Measurements from ENCODE around the gene PACSIN1.

Gene PACSIN1

DNA sequence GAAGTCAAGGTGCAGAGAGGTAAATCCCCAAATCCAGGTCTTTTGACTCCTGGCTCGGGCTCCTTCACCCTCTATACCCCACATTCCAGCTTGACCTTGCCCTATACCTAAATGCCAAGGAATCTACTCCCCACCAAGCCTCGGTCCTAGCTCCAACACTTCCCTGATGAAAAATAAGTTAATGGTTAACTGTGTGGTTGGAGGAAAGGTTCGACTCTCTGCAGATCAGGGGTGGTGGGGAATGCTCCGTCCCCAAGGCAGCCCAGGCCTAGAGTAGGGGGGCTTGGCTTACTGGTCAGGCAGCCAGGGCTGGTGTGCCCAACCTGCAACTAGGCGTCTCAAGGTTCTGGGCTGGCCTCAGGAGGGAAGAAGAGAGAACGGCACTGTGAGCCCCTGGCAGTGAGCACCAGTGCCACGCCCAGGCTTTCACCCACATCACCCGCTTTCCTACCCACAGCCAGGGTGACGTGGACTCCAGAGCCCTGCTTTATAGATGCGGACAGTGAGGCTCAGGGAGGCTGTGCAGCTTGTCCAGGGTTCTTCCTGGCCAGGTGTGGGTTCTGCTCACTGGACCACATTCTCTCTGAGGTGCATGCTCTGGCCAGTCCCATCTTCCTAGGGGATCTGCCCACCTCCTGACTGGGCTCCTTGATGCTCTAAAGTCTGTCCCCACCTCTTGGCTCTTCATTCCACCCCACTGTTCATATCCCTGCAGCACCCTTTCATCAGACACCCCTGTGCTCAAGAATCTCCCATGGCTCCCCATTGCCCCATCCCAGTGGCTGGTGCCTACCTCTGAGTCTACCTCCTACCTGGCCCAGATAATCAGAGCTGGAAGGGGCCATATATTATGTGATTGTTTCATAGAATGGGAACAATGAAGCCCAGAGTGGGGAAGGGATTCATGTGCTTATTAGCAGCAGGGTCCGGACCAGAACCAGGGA lies 82.1 kb downstream of the PACSIN1 start:
- FAIRE-seq: no peak

DNA sequence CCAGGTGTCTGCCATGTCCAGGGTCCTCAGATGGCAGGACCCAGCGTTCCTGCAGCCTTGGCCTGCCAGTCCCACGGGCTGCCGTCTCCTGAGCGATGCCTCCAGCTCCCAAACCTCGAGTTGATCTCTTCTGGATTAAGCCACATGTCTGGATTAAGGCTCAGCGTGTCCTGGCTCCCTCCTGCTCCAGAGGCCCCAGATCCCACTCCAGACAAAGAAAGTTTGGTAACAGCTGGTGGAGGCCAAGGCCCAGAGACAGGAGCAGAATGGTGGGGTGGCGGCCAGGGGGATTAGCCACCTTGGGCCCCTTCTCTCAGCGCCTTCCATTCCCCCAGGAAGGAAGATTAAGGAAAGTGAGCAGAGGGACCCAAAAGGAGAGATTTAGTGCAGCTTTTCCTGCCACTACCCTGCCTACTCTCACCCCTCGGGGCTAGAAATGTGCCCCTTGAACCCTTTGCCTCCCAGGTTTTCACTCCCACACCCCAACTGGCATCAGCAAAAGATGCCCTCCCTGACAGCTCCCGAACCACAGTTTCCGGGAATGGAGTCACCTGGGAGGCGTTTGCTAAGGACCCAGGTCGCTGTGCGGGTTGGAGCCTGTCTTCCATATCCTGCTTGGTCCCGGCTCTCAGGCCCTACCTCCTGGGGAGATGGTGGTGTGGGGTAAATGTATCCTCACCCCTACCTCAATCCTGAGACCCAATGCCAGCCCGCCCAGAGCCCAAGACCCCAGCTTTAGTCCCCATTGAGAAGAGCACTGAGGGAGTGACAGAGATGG lies 83.3 kb downstream of the PACSIN1 start:
- no peak for FAIRE-seq

DNA sequence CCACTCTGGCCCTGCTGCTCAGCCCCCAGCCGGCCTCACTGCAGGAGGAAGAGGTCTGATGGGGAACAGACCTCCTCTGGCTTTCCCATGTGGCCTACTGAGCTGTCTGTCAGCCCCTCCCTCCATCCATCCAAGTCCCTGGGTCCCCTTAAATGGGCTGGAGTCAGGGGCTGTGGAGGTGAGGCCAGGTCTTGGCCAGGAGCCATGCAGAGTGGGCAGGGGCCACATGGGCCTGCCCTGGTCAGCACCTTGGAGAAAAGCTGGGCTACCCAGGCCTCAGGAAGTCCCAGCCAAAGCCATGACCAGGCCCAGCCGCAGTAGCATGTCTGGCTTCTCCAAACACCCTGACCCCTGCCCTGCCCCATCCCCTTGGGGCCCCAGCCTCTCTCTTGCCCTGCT lies 83.9 kb downstream of the PACSIN1 start:
- no peak for FAIRE-seq

DNA sequence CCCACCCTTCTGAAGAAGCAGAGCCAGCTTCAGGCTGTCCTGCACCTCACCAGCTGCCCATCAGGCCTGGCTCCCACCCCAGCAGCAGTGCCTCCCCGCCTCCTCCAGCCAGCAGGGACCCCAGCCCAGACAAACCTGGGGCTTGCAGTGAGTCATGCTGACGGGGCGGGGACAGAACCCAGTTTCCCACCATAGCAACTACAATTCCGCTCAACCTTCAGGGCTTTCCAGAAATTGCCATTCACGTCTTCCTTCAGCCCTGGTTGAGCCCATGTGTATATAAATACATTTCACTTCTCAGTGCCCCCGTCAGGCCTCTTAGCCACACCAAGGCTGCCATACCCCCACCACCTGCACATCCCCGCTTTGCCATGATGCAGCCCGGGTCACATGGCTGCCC lies 85.8 kb downstream of the PACSIN1 start:
- no peak for FAIRE-seq

DNA sequence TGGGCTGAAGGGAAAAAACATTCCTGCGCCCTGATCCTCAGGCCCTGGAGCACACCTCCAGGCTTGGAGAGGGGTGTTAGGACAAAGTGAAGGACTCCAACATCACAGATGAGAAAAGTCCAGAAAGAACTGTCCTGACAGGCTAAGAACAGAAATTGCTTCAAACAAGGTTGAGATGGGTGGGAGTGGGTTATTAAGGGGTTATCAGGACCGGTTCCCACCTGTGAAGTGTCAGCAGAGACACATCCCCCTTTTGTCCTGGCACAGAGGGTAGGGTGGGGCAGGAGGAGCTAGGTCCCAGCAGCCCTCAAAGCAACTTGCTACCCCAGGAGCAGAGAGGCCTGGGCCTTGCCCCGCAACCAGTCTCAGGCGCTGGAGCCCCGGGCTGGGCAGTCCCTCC lies 86.7 kb downstream of the PACSIN1 start:
- FAIRE-seq: no peak

DNA sequence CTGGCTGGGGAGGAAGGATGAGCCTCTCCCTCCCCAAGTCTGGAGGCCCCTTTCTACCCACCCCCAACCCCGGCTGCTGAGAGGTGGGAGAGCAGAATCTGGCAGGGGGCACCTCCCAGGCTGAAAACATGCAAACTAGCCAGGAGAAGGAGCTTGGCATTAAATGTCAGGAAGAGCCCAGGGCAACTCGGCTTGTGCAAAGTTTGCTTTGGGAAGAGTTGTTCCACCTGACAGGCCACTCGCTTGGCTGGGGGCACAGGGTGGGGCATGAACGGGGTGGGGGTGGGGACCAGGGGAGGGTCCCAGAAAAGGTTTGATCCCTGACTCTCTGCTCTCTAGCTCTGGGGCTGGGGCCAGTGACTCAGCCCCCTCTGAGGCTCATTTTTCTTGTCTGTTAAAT lies 87.3 kb downstream of the PACSIN1 start:
- FAIRE-seq: no peak

DNA sequence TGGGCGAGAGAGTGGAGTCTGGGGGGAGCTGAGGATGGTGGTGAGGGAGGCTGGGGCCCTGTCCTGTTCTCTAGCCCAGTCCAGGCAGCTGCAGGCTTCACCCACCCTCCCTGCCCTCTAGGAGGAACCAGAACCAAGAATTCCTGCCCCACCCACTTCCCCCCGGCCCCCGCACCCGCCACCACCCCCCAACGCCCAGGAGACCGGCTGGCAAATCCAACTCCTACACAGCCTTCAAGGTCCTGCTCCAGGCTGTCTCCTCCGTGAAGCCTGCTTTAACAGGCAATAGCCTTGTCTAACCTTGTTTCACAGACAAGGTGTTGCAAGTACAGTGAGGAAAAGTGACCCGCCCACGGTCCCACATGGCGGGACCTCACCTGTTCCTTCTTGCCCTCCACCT lies 87.9 kb downstream of the PACSIN1 start:
- FAIRE-seq: no peak

DNA sequence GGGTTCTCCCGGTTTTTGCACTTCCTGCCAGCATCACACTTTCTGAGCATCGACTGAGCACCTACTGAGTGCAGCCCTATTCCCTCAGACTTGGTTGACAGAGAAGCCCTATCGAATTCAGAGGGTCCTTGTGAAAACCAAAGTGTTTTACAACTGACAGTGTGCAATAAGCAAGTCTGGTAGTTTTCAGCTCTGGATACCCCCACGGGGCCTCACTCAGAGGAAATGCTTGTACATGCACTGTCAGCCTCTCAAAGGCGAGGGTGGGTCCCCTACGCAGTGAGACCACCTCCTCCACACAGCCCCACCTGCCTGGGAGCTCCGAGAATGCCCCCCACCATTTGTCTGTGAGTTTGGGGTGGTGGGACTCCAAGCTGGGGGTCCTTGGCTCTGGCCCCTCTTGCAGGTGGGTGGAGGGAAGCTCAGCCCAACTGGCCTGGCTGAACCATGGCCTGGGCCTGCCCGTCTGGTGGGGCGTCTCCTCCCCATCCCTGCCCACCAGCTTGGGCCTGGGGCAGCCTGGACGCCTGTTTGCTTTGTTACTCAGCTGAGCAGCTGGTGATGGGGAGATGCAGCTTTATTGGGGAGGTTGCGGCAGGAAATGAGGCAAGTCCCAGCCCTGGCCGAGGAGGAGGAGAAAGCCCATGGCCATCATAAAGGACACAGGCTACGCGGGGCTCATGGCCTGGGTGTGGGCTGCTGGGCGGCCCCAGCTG lies 88.6 kb downstream of the PACSIN1 start:
- FAIRE-seq: no peak

DNA sequence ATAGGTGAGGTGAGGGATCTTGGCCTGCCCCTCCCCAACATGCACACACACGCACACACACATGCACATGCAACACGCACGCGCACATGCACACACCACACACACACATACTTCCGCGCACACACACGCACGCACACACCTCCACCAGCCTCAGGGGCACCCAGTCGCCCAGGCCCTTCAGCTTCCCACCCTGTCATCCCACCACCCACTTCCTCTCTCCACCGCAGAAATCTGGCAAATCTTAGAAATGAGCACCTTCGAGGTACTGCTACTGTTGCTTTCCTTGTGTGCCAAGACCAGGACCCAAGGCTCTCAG lies 89.1 kb downstream of the PACSIN1 start:
- no peak for FAIRE-seq

DNA sequence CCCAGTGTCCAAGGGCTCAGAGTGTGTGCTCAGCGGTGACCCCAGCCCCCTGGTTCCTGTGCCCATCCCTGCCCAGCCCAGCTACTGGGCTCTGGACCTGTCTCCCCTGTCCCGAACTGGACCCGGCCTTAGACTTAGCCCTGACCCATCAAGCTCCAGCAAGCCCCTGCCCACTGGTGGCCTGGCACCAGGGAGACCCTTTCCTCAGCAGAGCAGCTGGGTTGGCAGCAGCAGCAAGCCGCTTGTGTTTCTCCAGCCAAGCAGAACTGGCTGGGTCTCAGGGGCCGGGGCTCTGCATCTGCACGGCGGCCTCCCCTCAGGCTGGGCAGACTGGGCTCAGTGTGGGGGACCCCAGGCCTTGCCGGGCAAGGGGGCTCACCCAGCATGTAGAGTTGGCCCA lies 89.5 kb downstream of the PACSIN1 start:
- no peak for FAIRE-seq

DNA sequence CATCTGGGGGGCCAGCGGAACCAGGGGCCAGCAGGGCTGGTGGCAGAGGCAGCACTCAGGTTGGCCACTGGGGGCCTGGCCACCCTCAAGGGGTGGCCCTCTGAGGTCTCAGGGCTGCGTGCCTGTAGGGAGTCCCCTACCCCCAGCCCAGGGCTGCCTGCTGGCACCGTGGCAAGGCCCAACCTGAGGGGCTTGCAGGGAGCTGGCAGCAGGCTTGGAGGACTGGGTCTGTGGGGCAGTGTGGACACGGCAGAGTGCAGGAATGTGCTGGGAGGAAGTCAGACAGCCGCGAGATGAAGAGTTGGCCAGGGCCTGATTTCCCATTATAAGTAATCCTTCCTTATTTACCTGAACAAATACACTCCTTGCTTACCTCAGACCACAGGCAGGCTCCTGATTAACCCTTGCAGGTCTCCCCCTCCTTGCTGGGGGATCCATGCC lies 90.2 kb downstream of the PACSIN1 start, which contains the start of gene SPDEF:
Gene SPDEF, minus strand, starts transcription at position 299 of the 441 bp plus-strand sequence. CDS start 11,874 bp downstream, outside the sequence.
- no peak for FAIRE-seq

DNA sequence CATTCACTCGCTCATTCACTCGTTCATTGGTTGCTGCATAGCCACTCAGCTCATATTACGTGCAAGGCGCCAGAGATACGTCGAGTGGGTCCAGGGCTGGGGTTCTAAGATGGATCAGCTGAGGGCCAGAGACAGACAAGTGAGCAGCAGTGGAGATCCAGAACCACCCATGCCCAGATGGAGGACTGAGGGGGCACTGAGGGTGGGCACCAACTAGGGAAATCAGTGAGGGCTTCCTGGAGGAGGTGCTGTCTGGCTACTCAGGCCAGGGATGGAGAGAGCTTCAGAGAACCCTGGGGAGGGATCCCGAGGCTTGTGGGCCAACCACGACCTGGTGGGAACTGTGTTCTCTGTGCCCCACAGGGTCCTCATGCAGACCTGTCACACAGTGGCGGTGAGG lies 90.6 kb downstream of the PACSIN1 start:
- FAIRE-seq: no peak

DNA sequence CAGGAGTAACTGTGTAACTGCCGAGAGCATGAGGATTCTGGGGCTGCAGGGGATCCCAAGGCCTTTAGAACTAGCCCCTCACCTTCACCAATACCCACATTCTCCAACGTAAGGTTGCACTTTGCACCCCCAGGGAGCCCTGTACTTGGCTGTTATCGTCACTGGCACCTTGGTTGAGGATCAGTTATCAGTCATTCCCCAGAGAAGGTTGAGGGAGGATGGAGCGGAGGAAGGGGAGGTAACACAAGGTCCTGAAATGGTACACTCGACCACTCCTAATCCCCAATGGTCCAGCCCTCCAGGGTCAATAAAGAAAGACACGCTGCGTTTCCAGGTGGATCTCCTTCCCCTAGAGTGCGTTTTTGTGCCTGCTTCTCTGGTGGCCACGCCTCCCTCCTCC lies 91.4 kb downstream of the PACSIN1 start:
- FAIRE-seq: no peak

DNA sequence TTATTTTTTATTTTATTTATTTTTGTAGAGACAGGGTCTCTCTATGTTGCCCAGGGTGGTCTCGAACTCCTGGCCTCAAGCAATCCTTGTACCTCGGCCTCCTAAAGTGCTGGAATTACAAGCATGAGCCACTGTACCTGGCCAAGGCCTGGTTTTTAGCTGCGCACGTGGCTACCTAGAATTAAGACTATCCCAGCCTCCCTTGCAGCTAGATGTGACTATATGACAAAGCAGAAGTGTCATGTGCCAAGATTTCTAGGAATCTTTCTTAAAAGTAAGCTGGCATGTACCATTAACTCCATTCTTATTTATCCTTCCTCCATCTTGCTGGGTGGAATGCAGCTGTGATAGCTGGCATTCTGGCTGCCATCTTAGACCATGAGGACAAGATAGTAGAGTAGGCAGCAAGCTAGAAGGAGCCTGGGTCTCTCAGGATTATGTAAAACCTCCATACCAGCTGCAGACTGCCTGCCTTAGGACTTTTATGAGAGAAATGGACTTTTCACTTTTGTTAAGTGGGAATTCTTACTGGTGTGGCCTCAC lies 92.4 kb downstream of the PACSIN1 start:
- no peak for FAIRE-seq

DNA sequence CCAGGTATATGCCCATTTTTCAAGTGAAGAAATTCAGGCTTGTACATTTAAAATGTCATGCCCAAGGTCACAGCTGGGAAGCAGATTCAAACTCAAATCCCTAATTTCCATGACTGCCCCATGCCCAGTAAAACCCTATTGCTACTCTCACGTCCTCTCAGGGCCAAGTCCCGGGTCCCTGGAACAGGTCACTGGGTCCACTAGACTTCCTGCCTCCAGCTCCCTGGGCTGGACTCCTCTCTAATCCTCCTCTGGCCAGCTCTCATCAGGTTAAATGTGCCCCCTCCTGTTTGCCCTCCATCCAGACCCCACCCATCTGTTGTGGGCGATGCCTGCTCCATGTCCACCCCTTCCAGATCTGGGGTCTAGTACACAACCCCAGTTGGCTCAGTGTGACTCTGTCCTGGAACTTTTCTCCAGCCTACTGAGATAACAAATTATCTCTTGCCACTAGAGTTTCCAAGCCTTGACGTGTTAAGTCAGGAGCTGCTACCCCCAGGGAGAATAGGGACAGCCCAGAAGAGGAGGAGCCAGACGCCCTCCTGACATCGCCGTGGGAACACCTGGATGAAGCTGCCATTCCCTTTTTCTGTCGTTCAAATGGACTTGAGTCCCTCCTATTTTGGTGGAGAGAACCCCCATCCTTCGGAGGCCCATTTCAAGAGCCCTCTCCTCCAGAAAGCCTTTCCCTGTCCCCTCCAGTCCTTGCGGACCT lies 93.9 kb downstream of the PACSIN1 start:
- no peak for FAIRE-seq

DNA sequence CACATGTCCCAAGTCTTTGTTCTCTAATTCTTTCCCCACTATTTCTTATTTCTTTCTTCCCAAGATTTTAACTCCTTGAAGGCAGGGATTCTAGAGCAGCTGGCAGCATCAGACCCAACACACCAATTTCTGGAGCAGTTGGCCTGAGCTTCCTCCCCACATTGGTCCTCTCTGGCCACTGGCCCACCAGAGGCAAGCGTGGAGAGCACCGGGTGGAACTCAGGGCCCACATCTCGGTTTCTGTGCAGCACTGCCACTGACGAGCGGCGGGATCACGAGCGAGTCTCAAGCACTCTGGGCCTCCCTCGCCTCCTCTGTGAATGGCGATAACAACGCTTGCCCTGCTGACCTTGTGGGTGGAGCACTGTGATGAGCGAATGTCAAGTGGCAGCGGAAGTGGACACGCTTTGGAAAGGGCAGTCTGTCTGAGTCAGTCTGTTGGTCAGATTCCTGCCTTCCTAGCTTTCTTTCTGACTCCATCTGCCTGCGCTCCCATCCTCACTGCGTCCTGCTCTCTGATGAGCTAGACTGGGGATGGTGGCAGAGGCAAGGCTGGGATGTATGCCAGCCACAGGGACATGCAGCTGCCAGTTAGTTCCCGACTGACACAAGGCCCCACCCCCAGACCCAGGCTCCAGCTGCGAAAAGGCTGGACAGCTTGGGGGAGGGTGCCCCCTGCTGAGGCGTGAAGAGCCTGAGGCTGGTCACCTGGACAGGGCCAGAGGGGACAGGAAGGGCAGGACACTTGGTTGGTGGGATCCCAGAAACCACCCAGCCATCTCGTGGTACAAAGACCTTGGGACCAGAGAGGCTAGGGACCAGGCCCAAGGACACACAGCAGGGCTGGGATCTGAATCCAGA lies 94.7 kb downstream of the PACSIN1 start:
- no peak for FAIRE-seq

DNA sequence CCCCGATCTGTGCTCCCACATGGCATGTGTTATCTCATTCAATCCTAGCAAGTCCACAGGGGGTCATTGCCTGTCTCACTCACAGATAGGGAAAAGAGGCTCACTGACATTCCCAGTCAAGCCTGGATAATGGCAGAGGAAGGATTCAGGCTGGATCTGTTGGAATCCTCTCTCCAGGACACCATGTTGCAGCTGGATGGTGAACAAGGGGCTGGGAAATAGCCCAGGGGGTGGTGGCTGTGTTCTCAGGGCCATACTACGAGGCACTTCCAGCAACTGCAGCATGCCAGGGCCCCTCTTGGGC lies 95.3 kb downstream of the PACSIN1 start:
- FAIRE-seq: no peak

DNA sequence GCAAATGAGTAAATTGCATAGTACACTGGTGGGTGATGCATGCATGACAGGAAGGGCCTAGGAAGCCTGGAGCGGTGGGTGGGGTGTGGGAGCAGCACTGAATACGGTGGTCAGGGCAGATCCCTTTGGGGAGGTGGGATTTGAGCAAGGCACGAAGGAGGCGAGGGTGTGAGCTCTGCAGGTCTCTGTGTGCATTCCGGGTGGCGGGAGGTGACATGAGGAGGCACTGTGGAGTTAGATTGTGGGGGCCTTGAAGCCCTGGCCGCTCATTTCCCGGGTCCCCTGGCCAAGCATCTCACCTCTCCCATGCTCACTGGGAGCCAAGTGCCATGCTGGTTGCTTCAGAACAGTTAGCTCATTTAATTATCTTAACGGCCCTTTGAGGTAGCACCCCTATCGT lies 96.5 kb downstream of the PACSIN1 start:
- FAIRE-seq: no peak

DNA sequence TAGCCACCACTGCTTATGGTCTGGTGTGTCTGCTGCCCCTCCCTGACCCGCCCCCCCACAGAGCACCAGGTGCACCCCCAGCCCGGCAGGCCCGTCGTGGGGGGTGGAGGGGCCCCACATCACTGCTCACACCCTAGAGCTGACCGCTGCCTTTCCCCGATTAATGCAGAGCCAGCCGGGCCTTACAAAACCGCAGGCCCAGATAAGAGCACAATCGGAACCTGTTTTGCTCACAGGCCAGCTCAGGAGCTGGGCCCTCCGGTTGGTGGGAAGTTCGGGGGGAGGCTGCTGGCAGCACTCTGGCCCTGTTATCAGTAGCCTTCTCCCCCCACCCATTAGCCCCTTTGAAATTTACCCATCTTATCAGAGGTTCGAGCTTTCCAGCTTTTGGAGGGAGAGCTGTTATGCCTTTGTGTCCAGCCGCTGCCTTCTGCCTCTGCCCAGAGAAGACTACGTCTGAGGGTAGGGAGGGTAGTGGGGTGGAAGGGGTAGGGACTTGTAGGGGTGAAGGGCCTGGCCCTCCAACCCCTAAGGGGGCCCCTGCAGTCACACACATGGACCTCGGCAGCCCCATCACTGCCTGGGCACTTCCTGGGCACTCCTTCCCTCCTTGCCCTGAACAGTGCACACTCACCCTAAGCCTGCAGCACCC lies 97.1 kb downstream of the PACSIN1 start:
- FAIRE-seq: no peak

DNA sequence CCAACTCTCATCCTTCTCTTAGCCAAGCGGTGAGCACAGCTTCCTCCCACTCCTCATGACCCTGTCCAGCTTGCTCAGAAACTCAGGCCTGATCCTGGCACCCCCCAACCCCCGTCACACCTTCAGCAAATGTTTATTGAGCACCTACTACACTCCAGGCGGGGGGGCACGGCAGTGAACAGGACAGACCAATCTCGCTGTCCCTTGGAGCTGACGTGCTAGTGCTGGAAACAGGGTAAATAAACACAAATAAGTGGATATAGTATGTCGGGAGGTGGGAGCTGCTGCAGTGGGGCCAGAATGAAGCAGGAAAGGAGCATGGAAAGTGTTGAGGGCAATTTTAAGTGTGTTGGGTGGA lies 97.6 kb downstream of the PACSIN1 start:
- FAIRE-seq: no peak

DNA sequence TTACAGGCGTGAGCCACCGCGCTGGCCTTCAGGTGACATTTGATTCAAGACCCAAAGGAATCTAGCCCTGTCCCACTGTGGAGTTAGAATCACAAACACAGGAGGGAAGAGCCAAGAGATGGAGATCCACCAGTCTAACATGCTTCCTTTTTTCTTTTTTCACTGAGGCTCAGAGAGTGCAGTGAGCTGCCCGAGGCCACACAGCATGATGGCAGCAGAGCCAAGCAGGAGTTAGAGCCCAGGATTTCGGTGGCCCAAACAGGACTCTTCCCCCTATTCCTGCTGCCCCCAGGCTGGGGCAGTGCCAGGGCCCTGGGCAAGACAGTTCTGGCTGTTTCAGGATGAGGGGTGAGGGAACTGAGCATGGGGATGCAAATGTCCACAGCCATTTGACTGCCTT lies 98.3 kb downstream of the PACSIN1 start:
- FAIRE-seq: no peak

Data from islet of Langerhans (tissue), 1 donor.